ENCODE results near the gene LRP5.

The LRP5 gene

GRCh38 chr11:68349461-68350249, 37.3 kb downstream of the LRP5 start:
- no peak for DNase-seq
- Histone ChIP-seq H3K4me3 (ENCODE audit: control insufficient read depth in 1 of 7, extremely low read depth in 1 of 7, insufficient read depth in 4 of 7, low read depth in 2 of 7, low read length in 6 of 7) (no peak overlapping the region), H3K4me1 (ENCODE audit: control extremely low read depth in 1 of 4, control insufficient read depth in 4 of 4, insufficient read depth in 4 of 4, low read length in 3 of 4) (peaks cover 0 to 11% (median 9%) of the 10 kb centered on the region in 4 experiments), H3K27me3 (replicated peaks in 2 of 5; ENCODE audit: control insufficient read depth in 4 of 5, insufficient read depth in 5 of 5, low read length in 4 of 5) (no peaks in the 10 kb centered on the region), H3K9me3 (ENCODE audit: control extremely low read depth in 1 of 5, control insufficient read depth in 4 of 5, insufficient read depth in 2 of 5, low read depth in 1 of 5, low read length in 4 of 5) (no peaks in the 10 kb centered on the region), H3K27ac (ENCODE audit: insufficient read depth in 1 of 2, low read depth in 1 of 2, low read length in 2 of 2, poor library complexity in 1 of 2, severe bottlenecking in 2 of 2) (no peak overlapping the region), H3K36me3 (ENCODE audit: control insufficient read depth in 4 of 4, insufficient read depth in 4 of 4, low read length in 3 of 4) (peaks cover 0 to 36% (median 22%) of the 10 kb centered on the region in 4 experiments)
- POLR2A ChIA-PET: no interaction called here
- WGBS (ENCODE audit: insufficient coverage): 99% methylated on average over 10 of the region's 15 CpGs
- CTCF ChIA-PET: interaction anchor here (1.7 kb wide), 1 partner anchor 36 kb away, joined by 4 read pairs; no protein-coding TSS in a partner anchor

GRCh38 chr11:68350759-68351449, 38.5 kb downstream of the LRP5 start:
- ChIA-PET CTCF (interaction anchor here (1.7 kb wide), 1 partner anchor 37 kb away, joined by 4 read pairs; no protein-coding TSS in a partner anchor), POLR2A (no interaction called here)
- DNase-seq: no peak
- Histone ChIP-seq H3K9me3 (ENCODE audit: control extremely low read depth in 1 of 5, control insufficient read depth in 4 of 5, insufficient read depth in 2 of 5, low read depth in 1 of 5, low read length in 4 of 5) (no peaks in the 10 kb centered on the region), H3K4me1 (ENCODE audit: control extremely low read depth in 1 of 4, control insufficient read depth in 4 of 4, insufficient read depth in 4 of 4, low read length in 3 of 4) (peaks cover 0 to 11% (median 9%) of the 10 kb centered on the region in 4 experiments), H3K27ac (ENCODE audit: insufficient read depth in 1 of 2, low read depth in 1 of 2, low read length in 2 of 2, poor library complexity in 1 of 2, severe bottlenecking in 2 of 2) (no peak overlapping the region), H3K4me3 (ENCODE audit: control insufficient read depth in 1 of 7, extremely low read depth in 1 of 7, insufficient read depth in 4 of 7, low read depth in 2 of 7, low read length in 6 of 7) (no peak overlapping the region), H3K36me3 (ENCODE audit: control insufficient read depth in 4 of 4, insufficient read depth in 4 of 4, low read length in 3 of 4) (peaks cover 0 to 43% (median 22%) of the 10 kb centered on the region in 4 experiments), H3K27me3 (replicated peaks in 2 of 5; ENCODE audit: control insufficient read depth in 4 of 5, insufficient read depth in 5 of 5, low read length in 4 of 5) (no peaks in the 10 kb centered on the region)
- WGBS (ENCODE audit: insufficient coverage): 96% methylated on average over 28 of the region's 28 CpGs

- CTCF ChIA-PET: interaction anchor here (0.6 to 1.7 kb wide), 4 partner anchors 8 to 203 kb away, joined by 3 to 4 read pairs (median 3); no protein-coding TSS in a partner anchor
- Histone ChIP-seq H3K4me1 (ENCODE audit: control extremely low read depth in 1 of 4, control insufficient read depth in 4 of 4, insufficient read depth in 4 of 4, low read length in 3 of 4) (peaks cover 0 to 11% (median 8%) of the 10 kb centered on the region in 4 experiments), H3K9me3 (ENCODE audit: control extremely low read depth in 1 of 5, control insufficient read depth in 4 of 5, insufficient read depth in 2 of 5, low read depth in 1 of 5, low read length in 4 of 5) (no peaks in the 10 kb centered on the region), H3K4me3 (ENCODE audit: control insufficient read depth in 1 of 7, extremely low read depth in 1 of 7, insufficient read depth in 4 of 7, low read depth in 2 of 7, low read length in 6 of 7) (no peak overlapping the region), H3K27ac (ENCODE audit: insufficient read depth in 1 of 2, low read depth in 1 of 2, low read length in 2 of 2, poor library complexity in 1 of 2, severe bottlenecking in 2 of 2) (no peak overlapping the region), H3K27me3 (replicated peaks in 2 of 5; ENCODE audit: control insufficient read depth in 4 of 5, insufficient read depth in 5 of 5, low read length in 4 of 5) (no peaks in the 10 kb centered on the region), H3K36me3 (ENCODE audit: control insufficient read depth in 4 of 4, insufficient read depth in 4 of 4, low read length in 3 of 4) (peaks cover 0 to 46% (median 24%) of the 10 kb centered on the region in 4 experiments)
- WGBS (ENCODE audit: insufficient coverage): 94% methylated on average over 23 of the region's 32 CpGs
- POLR2A ChIA-PET: no interaction called here
- no peak for DNase-seq
Observed at GRCh38 chr11:68351450-68352275, 39.3 kb downstream of the LRP5 start.

- H3K27me3 ChIP-seq (replicated peaks in 2 of 5; ENCODE audit: control insufficient read depth in 4 of 5, insufficient read depth in 5 of 5, low read length in 4 of 5): no peaks in the 10 kb centered on the region
- ChIA-PET CTCF (interaction anchor here (0.9 to 1.1 kb wide), 2 partner anchors 9 to 28 kb away, joined by 3 read pairs; no protein-coding TSS in a partner anchor), POLR2A (no interaction called here)
- H3K4me3 ChIP-seq (ENCODE audit: control insufficient read depth in 1 of 7, extremely low read depth in 1 of 7, insufficient read depth in 4 of 7, low read depth in 2 of 7, low read length in 6 of 7): no peak overlapping the region
- H3K9me3 ChIP-seq (ENCODE audit: control extremely low read depth in 1 of 5, control insufficient read depth in 4 of 5, insufficient read depth in 2 of 5, low read depth in 1 of 5, low read length in 4 of 5): no peaks in the 10 kb centered on the region
- peaks cover 0 to 50% (median 26%) of the 10 kb centered on the region in 4 experiments for H3K36me3 ChIP-seq (ENCODE audit: control insufficient read depth in 4 of 4, insufficient read depth in 4 of 4, low read length in 3 of 4)
- peaks cover 0 to 2% (median under 1%) of the 10 kb centered on the region in 4 experiments for H3K4me1 ChIP-seq (ENCODE audit: control extremely low read depth in 1 of 4, control insufficient read depth in 4 of 4, insufficient read depth in 4 of 4, low read length in 3 of 4)
- H3K27ac ChIP-seq (ENCODE audit: insufficient read depth in 1 of 2, low read depth in 1 of 2, low read length in 2 of 2, poor library complexity in 1 of 2, severe bottlenecking in 2 of 2): no peak overlapping the region
- 94% methylated on average over 2 of the region's 4 CpGs for WGBS (ENCODE audit: insufficient coverage)
- DNase-seq: no peak
Observed at GRCh38 chr11:68352591-68352990, 40.2 kb downstream of the LRP5 start.

GRCh38 chr11:68353118-68353517, 40.7 kb downstream of the LRP5 start:
- no peak for DNase-seq
- no peaks in the 10 kb centered on the region for H3K27me3 ChIP-seq (replicated peaks in 2 of 5; ENCODE audit: control insufficient read depth in 4 of 5, insufficient read depth in 5 of 5, low read length in 4 of 5)
- H3K4me1 ChIP-seq (ENCODE audit: control extremely low read depth in 1 of 4, control insufficient read depth in 4 of 4, insufficient read depth in 4 of 4, low read length in 3 of 4): peaks cover 0 to 2% (median 0%) of the 10 kb centered on the region in 4 experiments
- H3K36me3 ChIP-seq (ENCODE audit: control insufficient read depth in 4 of 4, insufficient read depth in 4 of 4, low read length in 3 of 4): peaks cover under 1 to 49% (median 24%) of the 10 kb centered on the region in 4 experiments
- POLR2A ChIA-PET: no interaction called here
- 98% methylated on average over 7 of the region's 7 CpGs for WGBS (ENCODE audit: insufficient coverage)
- H3K27ac ChIP-seq (ENCODE audit: insufficient read depth in 1 of 2, low read depth in 1 of 2, low read length in 2 of 2, poor library complexity in 1 of 2, severe bottlenecking in 2 of 2): no peak overlapping the region
- H3K9me3 ChIP-seq (ENCODE audit: control extremely low read depth in 1 of 5, control insufficient read depth in 4 of 5, insufficient read depth in 2 of 5, low read depth in 1 of 5, low read length in 4 of 5): no peaks in the 10 kb centered on the region
- CTCF ChIA-PET: no interaction called here
- no peak overlapping the region for H3K4me3 ChIP-seq (ENCODE audit: control insufficient read depth in 1 of 7, extremely low read depth in 1 of 7, insufficient read depth in 4 of 7, low read depth in 2 of 7, low read length in 6 of 7)

GRCh38 chr11:68353669-68354068, 41.3 kb downstream of the LRP5 start:
- no peak overlapping the region for H3K4me3 ChIP-seq (ENCODE audit: control insufficient read depth in 1 of 7, extremely low read depth in 1 of 7, insufficient read depth in 4 of 7, low read depth in 2 of 7, low read length in 6 of 7)
- no peaks in the 10 kb centered on the region for H3K27me3 ChIP-seq (replicated peaks in 2 of 5; ENCODE audit: control insufficient read depth in 4 of 5, insufficient read depth in 5 of 5, low read length in 4 of 5)
- H3K27ac ChIP-seq (ENCODE audit: insufficient read depth in 1 of 2, low read depth in 1 of 2, low read length in 2 of 2, poor library complexity in 1 of 2, severe bottlenecking in 2 of 2): no peak overlapping the region
- 100% methylated on average over 7 of the region's 11 CpGs for WGBS (ENCODE audit: insufficient coverage)
- peaks cover 0 to 2% (median 0%) of the 10 kb centered on the region in 4 experiments for H3K4me1 ChIP-seq (ENCODE audit: control extremely low read depth in 1 of 4, control insufficient read depth in 4 of 4, insufficient read depth in 4 of 4, low read length in 3 of 4)
- peaks cover 4 to 53% (median 27%) of the 10 kb centered on the region in 4 experiments for H3K36me3 ChIP-seq (ENCODE audit: control insufficient read depth in 4 of 4, insufficient read depth in 4 of 4, low read length in 3 of 4)
- ChIA-PET POLR2A (no interaction called here), CTCF (no interaction called here)
- no peak for DNase-seq
- H3K9me3 ChIP-seq (ENCODE audit: control extremely low read depth in 1 of 5, control insufficient read depth in 4 of 5, insufficient read depth in 2 of 5, low read depth in 1 of 5, low read length in 4 of 5): peaks cover 0 to 1% (median under 1%) of the 10 kb centered on the region in 5 experiments
